Mucosa of rectum (tissue), 2 donors: ENCODE results near the gene GABBR2.
"Not testable (repeated sequence)": the region's sequence is repeated elsewhere in the genome, so short reads cannot be mapped to it uniquely, and the experiment has no call there.

Source experiments
- H3K27ac ChIP-seq, 2 donors: one replicate each; pipeline ENCODE4 v1.7.0; 2013; ENCODE audit warnings: inconsistent platforms in 2 of 2, low read depth in 2 of 2, low read length in 2 of 2
- H3K27me3 ChIP-seq, 2 donors: one replicate each; pipeline ENCODE4 v1.7.0; 2013; ENCODE audit warnings: low read length in 2 of 2; ENCODE audit not compliant: control insufficient read depth in 2 of 2, insufficient read depth in 2 of 2
- H3K36me3 ChIP-seq, 2 donors: one replicate each; pipeline ENCODE4 v1.7.0; 2013; ENCODE audit warnings: low read length in 2 of 2; ENCODE audit not compliant: control insufficient read depth in 2 of 2, insufficient read depth in 2 of 2
- H3K4me1 ChIP-seq, 2 donors: one replicate each; pipeline ENCODE4 v1.7.0; 2013; ENCODE audit warnings: low read length in 2 of 2, mild to moderate bottlenecking in 1 of 2; ENCODE audit not compliant: control insufficient read depth in 2 of 2, insufficient read depth in 2 of 2
- H3K4me3 ChIP-seq, 2 donors: one replicate each; pipeline ENCODE4 v1.7.0; 2013; ENCODE audit warnings: low read length in 2 of 2
- H3K9ac ChIP-seq, 2 donors: one replicate each; pipeline ENCODE4 v1.7.0; 2013; ENCODE audit warnings: low read length in 2 of 2, low read depth in 1 of 2, mild to moderate bottlenecking in 1 of 2
- H3K9me3 ChIP-seq, 2 donors: one replicate each; pipeline ENCODE4 v1.7.0; 2013; ENCODE audit warnings: low read length in 2 of 2; ENCODE audit not compliant: control insufficient read depth in 2 of 2
- donor health status: healthy.
- donor health status: Normal muscosa, but diverticular disease.

Gene GABBR2

DNA sequence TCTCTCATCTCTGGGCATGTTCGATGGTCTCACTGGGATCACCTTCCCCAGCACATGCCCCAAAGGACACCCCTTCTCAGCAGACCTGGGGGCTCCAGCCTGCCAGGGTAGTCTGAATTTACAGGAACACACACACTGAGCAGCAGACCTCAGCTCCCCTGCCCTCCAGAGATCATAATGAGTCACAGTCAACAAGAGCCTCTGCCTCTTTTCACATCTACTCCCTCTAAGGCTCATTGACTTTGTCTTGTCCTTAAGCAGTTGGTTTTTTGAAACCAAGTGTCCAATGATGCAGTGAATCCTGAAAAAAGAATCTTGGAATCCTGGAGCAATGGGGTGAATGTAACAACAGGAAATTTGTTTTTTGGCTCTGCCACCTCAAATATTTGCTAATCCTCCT, 20.8 kb downstream of the GABBR2 start:
- Histone ChIP-seq H3K4me1 (no peaks in the 10 kb centered on the region), H3K9me3 (no peaks in the 10 kb centered on the region), H3K36me3 (no peaks in the 10 kb centered on the region), H3K27me3 (peaks cover 0 to 2% of the 10 kb centered on the region in 2 donors), H3K4me3 (no peak overlapping the region), H3K27ac (no peak overlapping the region), H3K9ac (no peak overlapping the region)

DNA sequence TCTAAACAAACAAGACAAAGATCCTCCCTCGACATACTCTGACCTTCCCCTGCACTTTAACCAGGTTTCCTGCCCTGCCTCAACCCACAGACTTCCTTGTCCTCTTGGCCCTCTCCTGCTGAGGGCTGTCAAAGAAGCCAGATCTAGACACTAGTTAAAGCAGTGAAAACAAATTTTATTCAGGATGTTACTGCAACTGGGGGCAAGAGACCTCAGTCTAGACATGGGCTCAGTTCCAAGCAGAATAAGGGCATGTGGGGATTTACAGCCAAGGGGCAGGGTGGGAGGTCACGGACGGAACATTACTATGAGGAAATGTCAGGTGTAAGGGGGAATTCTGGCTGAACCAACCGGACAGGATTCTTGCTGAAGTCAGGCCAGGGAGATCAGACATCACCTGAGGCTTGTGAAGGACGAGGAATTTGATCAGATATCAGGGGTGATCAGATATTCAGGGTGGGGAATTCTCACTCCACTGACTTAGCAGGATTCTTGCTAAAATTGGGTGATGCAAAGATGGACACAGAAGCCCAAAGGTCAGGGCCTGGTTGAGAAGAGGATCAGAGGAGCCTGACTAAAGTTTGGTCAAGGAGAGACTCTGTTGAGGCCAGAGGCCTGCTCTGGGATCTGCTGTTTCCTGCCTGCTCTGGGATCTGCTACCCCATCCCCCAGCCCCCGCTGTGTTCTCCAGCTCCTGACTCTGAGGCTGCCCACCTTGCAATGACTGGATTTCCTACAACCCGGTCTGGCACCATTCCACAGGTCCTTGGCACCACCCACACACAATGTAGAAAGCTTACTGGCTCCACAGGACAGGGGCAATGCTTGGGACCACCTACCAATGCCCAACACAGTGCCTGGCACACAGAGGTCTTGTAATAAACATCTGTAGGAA, 21.5 kb downstream of the GABBR2 start:
- Histone ChIP-seq H3K4me3 (no peak overlapping the region), H3K36me3 (no peaks in the 10 kb centered on the region), H3K27me3 (peaks cover 0 to 2% of the 10 kb centered on the region in 2 donors), H3K9me3 (no peaks in the 10 kb centered on the region), H3K9ac (no peak overlapping the region), H3K27ac (no peak overlapping the region), H3K4me1 (no peaks in the 10 kb centered on the region)

DNA sequence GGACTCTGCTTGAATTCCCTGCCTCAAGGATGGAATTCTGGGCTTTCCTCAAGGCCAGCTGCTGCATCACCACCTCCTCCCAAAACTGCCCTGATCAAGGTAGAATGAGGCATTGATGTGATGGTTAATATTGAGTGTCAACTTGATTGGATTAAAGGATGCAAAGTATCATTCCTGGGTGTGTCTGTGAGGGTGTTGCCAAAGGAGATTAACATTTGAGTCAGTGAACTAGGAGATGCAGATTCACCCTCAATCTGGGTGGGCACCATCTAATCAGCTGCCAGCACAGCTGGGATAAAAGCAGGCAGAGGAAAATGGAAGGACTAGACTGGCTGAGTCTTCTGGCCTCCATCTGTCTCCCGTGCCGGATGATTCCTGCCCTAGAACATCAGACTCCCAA, 23.9 kb downstream of the GABBR2 start:
- not testable (repeated sequence) for H3K36me3 ChIP-seq, H3K4me1 ChIP-seq, H3K27me3 ChIP-seq, H3K4me3 ChIP-seq, H3K27ac ChIP-seq, H3K9me3 ChIP-seq, H3K9ac ChIP-seq

DNA sequence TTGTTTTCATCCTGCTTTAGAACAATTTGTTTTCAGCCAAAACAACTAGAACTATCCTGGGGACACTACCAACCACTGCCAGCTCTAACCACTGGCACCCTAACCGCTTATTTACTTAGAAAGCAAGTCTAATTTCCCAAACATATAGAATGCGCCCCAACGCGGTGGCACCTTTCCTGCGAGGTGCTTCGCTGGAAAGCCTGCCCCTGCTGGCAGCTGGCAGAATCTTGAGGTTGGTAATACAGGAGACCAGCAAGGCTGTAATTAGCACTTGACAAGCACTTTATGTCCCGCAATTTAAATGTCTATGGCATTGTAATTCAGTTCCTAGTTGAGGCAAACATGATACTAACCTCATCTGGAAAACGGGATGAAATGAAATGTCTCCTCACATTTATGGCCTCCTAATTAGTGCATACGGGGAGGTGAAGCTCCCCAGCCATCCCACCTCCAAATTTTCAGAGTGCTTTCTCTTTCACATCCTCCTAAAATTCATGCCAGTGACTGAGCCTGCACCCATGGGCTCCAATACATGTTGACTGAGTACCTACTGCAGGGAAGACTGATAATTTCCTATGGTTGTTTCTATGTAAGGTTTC, 30.4 kb downstream of the GABBR2 start:
- Histone ChIP-seq H3K27me3 (no peaks in the 10 kb centered on the region), H3K27ac (no peak overlapping the region), H3K9ac (no peak overlapping the region), H3K4me1 (no peaks in the 10 kb centered on the region), H3K36me3 (no peaks in the 10 kb centered on the region), H3K4me3 (no peak overlapping the region), H3K9me3 (peaks cover 0 to 3% of the 10 kb centered on the region in 2 donors)

DNA sequence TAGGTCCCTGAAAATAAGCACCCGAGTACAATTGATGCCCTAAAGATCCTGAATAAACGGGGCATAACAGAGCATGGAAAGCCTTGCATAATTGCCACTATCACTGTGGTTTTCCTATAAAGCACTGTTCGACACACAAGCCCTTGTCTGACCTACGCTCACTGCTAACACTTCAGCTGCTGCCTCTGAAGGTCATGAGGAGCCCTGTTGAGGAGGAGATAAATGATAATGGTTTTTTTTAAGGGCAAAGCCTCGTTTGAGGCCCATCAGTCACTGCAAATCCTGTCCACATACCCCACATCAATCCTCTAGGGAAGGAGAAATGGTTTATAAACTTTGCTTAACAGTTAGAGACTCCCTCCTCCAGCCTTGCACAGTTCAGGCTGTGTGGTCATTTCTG, 35.1 kb downstream of the GABBR2 start:
- Histone ChIP-seq H3K36me3 (no peaks in the 10 kb centered on the region), H3K4me1 (no peaks in the 10 kb centered on the region), H3K9me3 (peaks cover 0 to 3% of the 10 kb centered on the region in 2 donors), H3K4me3 (no peak overlapping the region), H3K27me3 (no peaks in the 10 kb centered on the region), H3K9ac (no peak overlapping the region), H3K27ac (no peak overlapping the region)

DNA sequence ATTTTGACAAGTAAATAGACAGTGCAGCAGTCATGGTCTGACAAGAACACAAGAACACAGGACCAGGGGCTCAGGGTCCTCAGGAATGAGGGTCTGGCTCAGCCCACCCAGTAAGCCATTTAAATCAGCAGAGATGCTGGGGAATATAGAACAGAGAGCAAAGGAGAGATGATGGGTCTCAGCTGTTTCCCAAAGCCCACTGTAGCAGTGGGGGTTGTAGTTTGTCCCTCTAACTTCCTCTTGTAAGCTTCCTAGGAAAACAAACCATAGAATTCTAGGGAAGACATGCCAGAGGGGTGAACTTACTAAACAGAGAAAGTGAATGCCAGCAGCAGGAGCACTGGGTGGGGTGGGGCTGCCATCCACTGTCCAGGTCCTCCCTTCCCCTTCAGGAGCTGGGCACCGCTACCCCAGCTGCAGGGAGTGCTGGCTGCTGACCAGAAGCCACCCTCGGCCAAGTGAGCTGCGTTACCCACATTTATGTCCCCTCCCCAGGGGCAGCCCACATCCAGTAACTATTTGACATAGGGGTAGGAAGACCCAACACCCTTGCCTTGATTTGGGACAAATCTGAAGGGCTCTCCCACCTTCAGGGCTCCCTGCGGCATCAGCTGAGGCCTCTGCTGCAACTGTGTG, 41.6 kb downstream of the GABBR2 start:
- Histone ChIP-seq H3K27me3 (no peaks in the 10 kb centered on the region), H3K4me3 (no peak overlapping the region), H3K27ac (no peak overlapping the region), H3K9ac (no peak overlapping the region), H3K4me1 (no peaks in the 10 kb centered on the region), H3K9me3 (no peaks in the 10 kb centered on the region), H3K36me3 (no peaks in the 10 kb centered on the region)

DNA sequence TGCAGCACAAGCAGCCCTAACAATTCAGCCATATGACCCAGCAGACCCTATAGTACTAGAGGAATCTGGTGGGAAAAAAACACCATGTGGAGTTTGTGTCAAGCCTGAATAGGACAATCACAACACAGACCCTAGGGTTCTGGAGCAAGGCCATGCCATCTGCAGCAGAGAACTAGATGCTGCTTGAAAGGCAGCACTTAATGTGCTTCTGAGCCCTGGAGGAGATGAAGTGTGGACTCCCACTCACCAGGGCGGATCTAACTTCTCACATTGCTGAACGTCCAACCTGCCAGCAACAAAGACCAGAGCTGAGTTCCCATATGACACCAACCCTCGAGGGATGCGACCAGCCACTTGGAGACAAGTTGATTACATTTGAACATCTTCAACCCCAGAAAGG, 43.2 kb downstream of the GABBR2 start:
- H3K9me3 ChIP-seq, result no peaks in the 10 kb centered on the region
- no peak overlapping the region for H3K9ac ChIP-seq
- H3K27me3 ChIP-seq, result no peaks in the 10 kb centered on the region
- no peak overlapping the region for H3K27ac ChIP-seq
- no peaks in the 10 kb centered on the region for H3K4me1 ChIP-seq
- no peaks in the 10 kb centered on the region for H3K36me3 ChIP-seq
- H3K4me3 ChIP-seq, result no peak overlapping the region

DNA sequence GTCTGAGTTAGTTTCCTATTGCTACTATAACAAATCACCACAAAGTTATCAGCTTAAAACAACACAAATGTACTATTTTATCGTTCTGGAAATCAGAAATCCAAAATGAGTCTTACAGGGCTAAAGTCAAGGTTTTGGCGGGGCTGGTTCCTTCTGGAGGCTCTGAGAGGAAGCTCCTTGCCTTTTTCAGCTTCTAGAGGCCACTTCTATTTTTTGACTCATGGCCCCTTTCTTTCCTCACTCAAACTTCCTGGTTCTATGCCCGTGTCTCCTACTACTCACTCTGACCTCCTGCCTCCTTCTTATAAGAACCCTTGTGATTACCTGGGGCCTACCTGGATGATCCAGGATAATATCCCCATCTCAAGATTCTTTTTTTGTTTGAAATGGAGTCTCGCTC, 48.2 kb downstream of the GABBR2 start:
- Histone ChIP-seq H3K9ac (no peak overlapping the region), H3K27me3 (no peaks in the 10 kb centered on the region)

DNA sequence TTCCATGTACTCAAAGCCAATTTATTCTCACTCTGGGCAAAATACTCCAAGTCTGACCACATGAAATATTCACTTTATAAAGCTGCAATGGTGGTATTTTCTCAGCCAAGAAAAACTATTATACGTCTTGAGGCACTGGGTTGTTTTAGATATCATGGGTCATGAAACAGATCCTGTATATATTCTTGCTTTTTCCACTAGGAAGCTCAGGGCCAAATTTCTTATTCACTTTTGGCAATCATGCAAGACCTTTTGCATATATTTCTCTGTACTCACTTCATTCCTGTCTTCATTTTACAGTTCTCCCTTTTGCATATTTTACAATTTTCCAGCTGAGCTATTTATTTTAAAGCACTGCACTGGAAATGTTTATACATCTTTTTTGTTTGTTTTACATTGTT, 49.8 kb downstream of the GABBR2 start:
- no peak overlapping the region for H3K27ac ChIP-seq
- H3K9me3 ChIP-seq, result no peaks in the 10 kb centered on the region
- H3K9ac ChIP-seq, result no peak overlapping the region
- no peaks in the 10 kb centered on the region for H3K27me3 ChIP-seq
- H3K4me1 ChIP-seq, result no peaks in the 10 kb centered on the region
- no peak overlapping the region for H3K4me3 ChIP-seq
- no peaks in the 10 kb centered on the region for H3K36me3 ChIP-seq

More for the DNA sequence above, 48.2 kb downstream of the GABBR2 start:
- Histone ChIP-seq H3K27ac (no peak overlapping the region), H3K9me3 (no peaks in the 10 kb centered on the region), H3K36me3 (no peaks in the 10 kb centered on the region), H3K4me1 (no peaks in the 10 kb centered on the region), H3K4me3 (no peak overlapping the region)

DNA sequence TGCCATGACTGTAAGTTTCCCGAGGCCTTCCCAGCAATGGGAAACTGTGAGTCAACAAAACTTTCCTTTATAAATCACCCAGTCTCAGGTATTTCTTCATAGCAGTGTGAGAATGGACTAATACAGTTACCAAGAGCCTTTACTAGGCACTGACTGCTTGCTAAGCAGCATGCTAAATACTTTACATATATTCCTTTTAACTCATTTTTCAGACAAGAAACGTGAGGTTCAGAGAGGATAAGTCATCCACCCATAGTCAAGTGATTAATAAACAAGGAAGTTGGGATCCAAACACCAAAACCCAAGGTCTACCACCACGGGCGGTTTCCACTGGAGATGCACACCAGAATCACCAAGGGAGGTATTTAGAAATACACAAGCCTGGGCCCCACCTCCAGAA, 50.8 kb downstream of the GABBR2 start:
- H3K9ac ChIP-seq, result no peak overlapping the region
- no peaks in the 10 kb centered on the region for H3K9me3 ChIP-seq
- H3K27me3 ChIP-seq, result no peaks in the 10 kb centered on the region
- H3K4me1 ChIP-seq, result no peaks in the 10 kb centered on the region
- no peak overlapping the region for H3K4me3 ChIP-seq
- no peaks in the 10 kb centered on the region for H3K36me3 ChIP-seq
- no peak overlapping the region for H3K27ac ChIP-seq
